ENCODE measurements around the gene SLC34A2. TPM values are rescaled to one million over a fixed set of nuclear protein-coding genes. Genes with fewer than 3 reads are reported as not detected.
"Not testable (repeated sequence)": the region's sequence is repeated elsewhere in the genome, so short reads cannot be mapped to it uniquely, and the experiment has no call there.

SLC34A2 gene
- not detected in 2 replicates for total RNA-seq

GRCh38 chr4:25654971-25655963, at the start of gene SLC34A2:
TSS of gene SLC34A2 (plus strand) at chr4:25655851. CDS start at chr4:25662501, 6,650 bp downstream.
- intact Hi-C loops (cut with micrococcal nuclease), result no loop called here

GRCh38 chr4:25608644-25609043, 47.0 kb upstream of the SLC34A2 start:
- intact Hi-C loops (cut with micrococcal nuclease), result no loop called here

- intact Hi-C loops (cut with micrococcal nuclease), result no loop called here
Observed at GRCh38 chr4:25609976-25610375, 45.7 kb upstream of the SLC34A2 start.

- intact Hi-C loops (cut with micrococcal nuclease), result not testable (repeated sequence)
Observed at GRCh38 chr4:25613613-25614012, 42.0 kb upstream of the SLC34A2 start.

- intact Hi-C loops (cut with micrococcal nuclease), result no loop called here
Observed at GRCh38 chr4:25614807-25615206, 40.8 kb upstream of the SLC34A2 start.

GRCh38 chr4:25621027-25621930, 34.4 kb upstream of the SLC34A2 start:
- intact Hi-C loops (cut with micrococcal nuclease), result loop anchor here (10.0 kb wide), 1 partner anchor 1704 kb away; no protein-coding TSS in a partner anchor

- intact Hi-C loops (cut with micrococcal nuclease), result loop anchor here (10.0 kb wide), 1 partner anchor 1700 kb away; no protein-coding TSS in a partner anchor
Observed at GRCh38 chr4:25624616-25625015, 31.0 kb upstream of the SLC34A2 start.

GRCh38 chr4:25628451-25628850, 27.2 kb upstream of the SLC34A2 start:
- intact Hi-C loops (cut with micrococcal nuclease), result loop anchor here (10.0 kb wide), 1 partner anchor 1696 kb away; no protein-coding TSS in a partner anchor

GRCh38 chr4:25632135-25632534, 23.5 kb upstream of the SLC34A2 start:
- intact Hi-C loops (cut with micrococcal nuclease), result no loop called here

GRCh38 chr4:25633541-25633940, 22.1 kb upstream of the SLC34A2 start:
- intact Hi-C loops (cut with micrococcal nuclease), result no loop called here

- intact Hi-C loops (cut with micrococcal nuclease), result no loop called here
Observed at GRCh38 chr4:25635501-25635900, 20.1 kb upstream of the SLC34A2 start.

- intact Hi-C loops (cut with micrococcal nuclease), result no loop called here
Observed at GRCh38 chr4:25637581-25638220, 17.9 kb upstream of the SLC34A2 start.

- intact Hi-C loops (cut with micrococcal nuclease), result no loop called here
Observed at GRCh38 chr4:25638221-25638601, 17.4 kb upstream of the SLC34A2 start.

GRCh38 chr4:25638806-25639205, 16.8 kb upstream of the SLC34A2 start:
- intact Hi-C loops (cut with micrococcal nuclease), result no loop called here

- intact Hi-C loops (cut with micrococcal nuclease), result no loop called here
Observed at GRCh38 chr4:25650311-25650710, 5.3 kb upstream of the SLC34A2 start.

- intact Hi-C loops (cut with micrococcal nuclease), result no loop called here
Observed at GRCh38 chr4:25651682-25652081, 4.0 kb upstream of the SLC34A2 start.

GRCh38 chr4:25654031-25654970, 1.4 kb upstream of the SLC34A2 start:
- intact Hi-C loops (cut with micrococcal nuclease), result no loop called here

GRCh38 chr4:25656031-25656430, 380 bp downstream of the SLC34A2 start:
- intact Hi-C loops (cut with micrococcal nuclease), result no loop called here

- intact Hi-C loops (cut with micrococcal nuclease), result no loop called here
Observed at GRCh38 chr4:25658357-25658771, 2.7 kb downstream of the SLC34A2 start.

GRCh38 chr4:25658777-25659176, 3.1 kb downstream of the SLC34A2 start:
- intact Hi-C loops (cut with micrococcal nuclease), result no loop called here
